PC-9 (cell line): ENCODE data around the gene INO80E. TPM values are rescaled to one million over a fixed set of nuclear protein-coding genes. Genes with fewer than 3 reads are reported as not detected.

ENCODE experiments used
- BruUV-seq: library from RNA; stranded (reverse); fragments of 400-500 nt; replicated peaks from 2 replicates; lab custom pipeline; 2021; lab: Mats Ljungman, UMichigan
- CTCF ChIA-PET: fragments of 300-600 bp; sonication (Branson Sonifier 250); formaldehyde crosslinking; loops from one replicate; lab custom pipeline; 2022; ENCODE audit warnings: antibody characterized with exemption; lab: Charles Lee
- POLR2A ChIA-PET: fragments of 300-600 bp; sonication (Branson Sonifier 250); formaldehyde crosslinking; loops from one replicate; lab custom pipeline; 2022; ENCODE audit warnings: antibody characterized with exemption; ENCODE audit not compliant: unreplicated experiment; lab: Charles Lee
- DNase-seq, 2 experiments: peaks; one replicate each; pipeline versions ENCODE4 v3.0.0 to v3.0.0-alpha.2; 2015 to 2022; ENCODE audit warnings: mixed read lengths in 1 of 2
- H2AFZ ChIP-seq: fragments of 200-600 bp; sonication (generic); 2 replicates; pipeline ENCODE4 v1.8.1; 2017; ENCODE audit warnings: antibody characterized with exemption
- H3F3A ChIP-seq: fragments of 200-600 bp; sonication (generic); 2 replicates; pipeline ENCODE4 v1.8.1; 2017; ENCODE audit warnings: antibody characterized with exemption, mild to moderate bottlenecking, low read depth; ENCODE audit not compliant: insufficient read depth
- H3K27ac ChIP-seq: fragments of 200-600 bp; sonication (generic); 2 replicates; pipeline ENCODE4 v1.6.1; 2016; ENCODE audit warnings: mixed run types
- H3K27me3 ChIP-seq: fragments of 200-600 bp; sonication (generic); 2 replicates; pipeline ENCODE4 v1.6.1; 2016; ENCODE audit warnings: low read depth, mixed run types; ENCODE audit not compliant: insufficient read depth
- H3K36me3 ChIP-seq: fragments of 200-600 bp; sonication (generic); 2 replicates; pipeline ENCODE4 v1.6.1; 2016; ENCODE audit warnings: low read depth, mixed run types
- H3K4me1 ChIP-seq: fragments of 200-600 bp; sonication (generic); replicated peaks from 2 replicates; pipeline ENCODE4 v1.6.1; 2016; ENCODE audit warnings: mixed run types; ENCODE audit not compliant: insufficient read depth
- H3K4me2 ChIP-seq: fragments of 200-600 bp; sonication (generic); 2 replicates; pipeline ENCODE4 v1.6.1; 2017; ENCODE audit warnings: mixed run types
- H3K4me3 ChIP-seq: fragments of 200-600 bp; sonication (generic); 2 replicates; pipeline ENCODE4 v1.6.1; 2016; ENCODE audit warnings: mixed run types
- H3K79me2 ChIP-seq: fragments of 200-600 bp; sonication (generic); 2 replicates; pipeline ENCODE4 v1.6.1; 2017; ENCODE audit warnings: low read depth, mixed run types
- H3K9me2 ChIP-seq: fragments of 200-600 bp; sonication (generic); 2 replicates; pipeline ENCODE4 v1.8.1; 2017; ENCODE audit warnings: mild to moderate bottlenecking; ENCODE audit not compliant: insufficient read depth
- H3K9me3 ChIP-seq: fragments of 200-600 bp; sonication (generic); 2 replicates; pipeline ENCODE4 v1.8.1; 2016; ENCODE audit warnings: low read depth; ENCODE audit not compliant: insufficient read depth
- H4K20me1 ChIP-seq: fragments of 200-600 bp; sonication (generic); 2 replicates; pipeline ENCODE4 v1.8.1; 2017; ENCODE audit not compliant: insufficient read depth
- EZH2 ChIP-seq: fragments of 200-600 bp; sonication (generic); IDR thresholded peaks from 2 replicates; pipeline ENCODE4 v1.8.0; 2017; ENCODE audit warnings: antibody characterized with exemption, low read depth
- intact Hi-C: fragments of 100-400 bp; cut with micrococcal nuclease; formaldehyde crosslinking; loops from one replicate; pipeline ENCODE4 v1.10.0; 2022; ENCODE audit not compliant: unreplicated experiment
- total RNA-seq: library from RNA; stranded (reverse); gene quantifications from 2 replicates; pipeline ENCODE4 v1.2.3, GENCODE V29; 2021
- TF ChIP-seq, protein P1 (sequence below): fragments of 200-600 bp; sonication (generic); conservative IDR thresholded peaks from 2 replicates; pipeline ENCODE4 v1.6.1; 2017; ENCODE audit warnings: mixed run types, antibody characterized with exemption, mild to moderate bottlenecking, moderate library complexity

INO80E gene
- total RNA-seq, 1 experiment from 2014 or later, result 102 TPM

DNA sequence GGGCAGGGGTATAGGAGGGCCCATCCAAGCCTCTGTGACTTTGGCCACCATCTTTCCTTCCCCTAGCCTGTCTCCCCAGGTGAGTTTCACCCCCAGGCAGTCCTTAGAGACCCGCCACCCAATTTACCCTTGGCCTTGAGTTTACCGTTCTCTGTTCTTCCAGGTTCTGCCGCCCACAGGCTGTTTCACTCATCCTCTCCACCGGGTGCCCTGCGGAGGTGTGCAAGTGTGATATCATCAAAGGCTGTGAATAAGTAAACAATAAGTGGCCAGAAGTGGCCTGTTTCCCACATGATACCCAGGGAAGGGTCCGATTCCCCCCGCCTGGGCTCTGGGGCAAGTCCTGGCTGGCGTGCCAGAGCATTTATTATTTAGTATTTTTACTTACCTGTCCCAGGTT, 50.1 kb downstream of the INO80E start:
- H3K4me1 ChIP-seq, result 0 out of 2 replicates have a peak, but pooled peaks cover 3% of the 10 kb centered on the region
- H3K4me3 ChIP-seq, result no peak overlapping the region
- H3K9me3 ChIP-seq, result no peaks in the 10 kb centered on the region
- H3K79me2 ChIP-seq, result no peaks in the 10 kb centered on the region
- TF ChIP-seq, protein P1, sequence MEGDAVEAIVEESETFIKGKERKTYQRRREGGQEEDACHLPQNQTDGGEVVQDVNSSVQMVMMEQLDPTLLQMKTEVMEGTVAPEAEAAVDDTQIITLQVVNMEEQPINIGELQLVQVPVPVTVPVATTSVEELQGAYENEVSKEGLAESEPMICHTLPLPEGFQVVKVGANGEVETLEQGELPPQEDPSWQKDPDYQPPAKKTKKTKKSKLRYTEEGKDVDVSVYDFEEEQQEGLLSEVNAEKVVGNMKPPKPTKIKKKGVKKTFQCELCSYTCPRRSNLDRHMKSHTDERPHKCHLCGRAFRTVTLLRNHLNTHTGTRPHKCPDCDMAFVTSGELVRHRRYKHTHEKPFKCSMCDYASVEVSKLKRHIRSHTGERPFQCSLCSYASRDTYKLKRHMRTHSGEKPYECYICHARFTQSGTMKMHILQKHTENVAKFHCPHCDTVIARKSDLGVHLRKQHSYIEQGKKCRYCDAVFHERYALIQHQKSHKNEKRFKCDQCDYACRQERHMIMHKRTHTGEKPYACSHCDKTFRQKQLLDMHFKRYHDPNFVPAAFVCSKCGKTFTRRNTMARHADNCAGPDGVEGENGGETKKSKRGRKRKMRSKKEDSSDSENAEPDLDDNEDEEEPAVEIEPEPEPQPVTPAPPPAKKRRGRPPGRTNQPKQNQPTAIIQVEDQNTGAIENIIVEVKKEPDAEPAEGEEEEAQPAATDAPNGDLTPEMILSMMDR, result no peak
- no peak for TF ChIP-seq EZH2
- BruUV-seq, result no TSS peak
- no peaks in the 10 kb centered on the region for H4K20me1 ChIP-seq
- no peak overlapping the region for H3K4me2 ChIP-seq
- no peaks in the 10 kb centered on the region for H3K9me2 ChIP-seq
- H2AFZ ChIP-seq, result no peak overlapping the region
- H3K27ac ChIP-seq, result no peak overlapping the region
- ChIA-PET CTCF (no interaction called here), POLR2A (no interaction called here)
- no peak for DNase-seq
- H3F3A ChIP-seq, result peaks cover 13% of the 10 kb centered on the region
- H3K36me3 ChIP-seq, result no peaks in the 10 kb centered on the region
- intact Hi-C loops, result no loop called here
- no peaks in the 10 kb centered on the region for H3K27me3 ChIP-seq

DNA sequence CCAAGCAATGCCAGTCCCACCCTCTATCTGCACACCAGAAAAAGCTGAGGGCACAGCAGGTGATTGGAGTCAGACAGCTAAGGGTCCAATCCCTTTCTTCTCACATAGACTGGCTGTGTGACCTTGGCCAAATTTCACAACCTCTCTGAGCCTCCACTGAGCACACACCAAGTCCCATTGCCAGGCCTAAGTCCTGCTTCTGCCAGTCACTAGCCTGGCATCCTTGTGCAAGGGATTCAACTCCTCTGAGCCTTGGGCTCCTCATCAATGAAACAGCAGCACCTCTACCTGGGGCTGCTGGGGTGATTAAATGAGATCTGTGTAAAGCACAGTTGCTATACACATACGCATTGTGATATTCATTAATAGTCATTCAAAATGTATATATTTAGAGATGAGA, 50.5 kb downstream of the INO80E start:
- no peak overlapping the region for H2AFZ ChIP-seq
- intact Hi-C loops, result no loop called here
- no peaks in the 10 kb centered on the region for H3K79me2 ChIP-seq
- no peaks in the 10 kb centered on the region for H3K9me3 ChIP-seq
- no peaks in the 10 kb centered on the region for H3K9me2 ChIP-seq
- H3K4me2 ChIP-seq, result no peak overlapping the region
- H3K4me1 ChIP-seq, result 0 out of 2 replicates have a peak, but pooled peaks cover 3% of the 10 kb centered on the region
- TF ChIP-seq, protein P1, result no peak
- no peak for TF ChIP-seq EZH2
- no peak for DNase-seq
- POLR2A ChIA-PET, result interaction anchor here (0.6 kb wide), 2 partner anchors 157 to 587 kb away, joined by 3 read pairs; no protein-coding TSS in a partner anchor
- no peaks in the 10 kb centered on the region for H3K36me3 ChIP-seq
- no peak overlapping the region for H3K27ac ChIP-seq
- peaks cover 16% of the 10 kb centered on the region for H3F3A ChIP-seq
- no TSS peak for BruUV-seq
- H3K27me3 ChIP-seq, result no peaks in the 10 kb centered on the region
- H3K4me3 ChIP-seq, result no peak overlapping the region
- no peaks in the 10 kb centered on the region for H4K20me1 ChIP-seq
- CTCF ChIA-PET, result no interaction called here

DNA sequence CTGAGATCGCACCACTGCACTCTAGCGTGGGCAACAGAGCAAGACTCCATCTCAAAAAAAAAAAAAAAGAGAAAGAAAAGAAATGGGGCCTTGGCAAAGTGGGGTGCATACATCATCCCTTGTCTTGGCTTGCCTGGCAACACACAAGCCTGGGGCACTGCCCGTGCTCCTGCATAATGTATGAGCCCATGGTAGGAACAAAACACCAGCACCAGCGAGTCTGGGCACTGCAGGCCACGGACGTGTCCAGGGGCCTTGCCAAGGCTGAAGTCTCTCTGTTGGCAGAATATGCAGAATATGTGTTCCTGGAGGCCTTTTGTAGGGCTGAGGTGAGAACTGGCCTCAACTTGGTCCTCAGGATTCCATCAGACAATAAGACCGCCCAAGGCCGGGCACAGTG, 53.8 kb downstream of the INO80E start:
- H3K27ac ChIP-seq, result no peak overlapping the region
- H3K9me2 ChIP-seq, result no peaks in the 10 kb centered on the region
- POLR2A ChIA-PET, result interaction anchor here (0.8 kb wide), 1 partner anchor 10 kb away, joined by 7 read pairs; no protein-coding TSS in a partner anchor
- TF ChIP-seq EZH2, result no peak
- TF ChIP-seq, protein P1, result no peak
- no peak overlapping the region for H3K4me2 ChIP-seq
- BruUV-seq, result no TSS peak
- CTCF ChIA-PET, result no interaction called here
- peaks cover 34% of the 10 kb centered on the region for H3F3A ChIP-seq
- H3K4me3 ChIP-seq, result no peak overlapping the region
- no peaks in the 10 kb centered on the region for H3K36me3 ChIP-seq
- H4K20me1 ChIP-seq, result no peaks in the 10 kb centered on the region
- H3K27me3 ChIP-seq, result no peaks in the 10 kb centered on the region
- H3K4me1 ChIP-seq, result peaks cover 11% of the 10 kb centered on the region
- H3K9me3 ChIP-seq, result no peaks in the 10 kb centered on the region
- H2AFZ ChIP-seq, result no peak overlapping the region
- no peak for DNase-seq
- intact Hi-C loops, result loop anchor here (5.0 kb wide), 1 partner anchor 357 kb away; the partner anchor contains the start of gene ZNF771
- H3K79me2 ChIP-seq, result peaks cover 6% of the 10 kb centered on the region
